ENCODE results near the gene ASCL4. TPM values are rescaled to one million over a fixed set of nuclear protein-coding genes. Genes with fewer than 3 reads are reported as not detected.

Gene ASCL4
- total and polyA plus RNA-seq, 2 donors (not counting 1 experiment from before 2014, with no cell fraction given) = not detected

- Histone ChIP-seq H3K4me2 (ENCODE audit: extremely low read depth, insufficient read depth, low read length) (no peak overlapping the region), H3K9me3 (ENCODE audit: control insufficient read depth, insufficient read depth, low read depth, low read length) (no peaks in the 10 kb centered on the region), H3K36me3 (ENCODE audit: control insufficient read depth, insufficient read depth, low read length) (no peaks in the 10 kb centered on the region), H4K20me1 (ENCODE audit: control insufficient read depth, extremely low read depth, insufficient read depth, low read length) (no peaks in the 10 kb centered on the region), H3K4me1 (ENCODE audit: control insufficient read depth, extremely low read depth, insufficient read depth, low read length) (no peaks in the 10 kb centered on the region), H2AFZ (ENCODE audit: low read length) (no peak overlapping the region), H3K4me3 (replicated peaks in 1 of 4; ENCODE audit: control extremely low read depth in 1 of 4, insufficient read depth in 1 of 4, low read depth in 3 of 4, low read length in 4 of 4) (no peak overlapping the region), H3K27me3 (ENCODE audit: control insufficient read depth, insufficient read depth, low read length) (no peaks in the 10 kb centered on the region), H3K79me2 (ENCODE audit: control insufficient read depth, insufficient read depth, low read length) (no peaks in the 10 kb centered on the region), H3K27ac (ENCODE audit: insufficient read depth, low read length) (no peak overlapping the region), H3K9ac (ENCODE audit: insufficient read depth, low read length) (no peak overlapping the region)
- TF ChIP-seq CTCF (conservative IDR thresholded peaks at IDR 0.05 in 1 of 2, IDR thresholded peaks at IDR 0.05 in 1 of 2; ENCODE audit: low read depth in 1 of 2, low read length in 2 of 2) (no peak), EZH2 (IDR thresholded peaks at IDR 0.05; ENCODE audit: low read length, missing control alignments) (no peak)
- DNase-seq (ENCODE audit: low read depth in 2 of 2) = no peak
Observed at GRCh38 chr12:107783406-107784376, 9.2 kb downstream of the ASCL4 start.

GRCh38 chr12:107788281-107788680 is 13.8 kb downstream of the ASCL4 start:
- no peaks in the 10 kb centered on the region for H4K20me1 ChIP-seq (ENCODE audit: control insufficient read depth, extremely low read depth, insufficient read depth, low read length)
- no peaks in the 10 kb centered on the region for H3K4me1 ChIP-seq (ENCODE audit: control insufficient read depth, extremely low read depth, insufficient read depth, low read length)
- H3K9ac ChIP-seq (ENCODE audit: insufficient read depth, low read length) = no peak overlapping the region
- H3K79me2 ChIP-seq (ENCODE audit: control insufficient read depth, insufficient read depth, low read length) = no peaks in the 10 kb centered on the region
- no peaks in the 10 kb centered on the region for H3K36me3 ChIP-seq (ENCODE audit: control insufficient read depth, insufficient read depth, low read length)
- no peak for DNase-seq (ENCODE audit: low read depth in 2 of 2)
- TF ChIP-seq EZH2 (IDR thresholded peaks at IDR 0.05; ENCODE audit: low read length, missing control alignments) (no peak), CTCF (conservative IDR thresholded peaks at IDR 0.05 in 1 of 2, IDR thresholded peaks at IDR 0.05 in 1 of 2; ENCODE audit: low read depth in 1 of 2, low read length in 2 of 2) (no peak)
- no peak overlapping the region for H2AFZ ChIP-seq (ENCODE audit: low read length)
- H3K27ac ChIP-seq (ENCODE audit: insufficient read depth, low read length) = no peak overlapping the region
- H3K4me3 ChIP-seq (replicated peaks in 1 of 4; ENCODE audit: control extremely low read depth in 1 of 4, insufficient read depth in 1 of 4, low read depth in 3 of 4, low read length in 4 of 4) = no peak overlapping the region
- no peak overlapping the region for H3K4me2 ChIP-seq (ENCODE audit: extremely low read depth, insufficient read depth, low read length)
- H3K9me3 ChIP-seq (ENCODE audit: control insufficient read depth, insufficient read depth, low read depth, low read length) = no peaks in the 10 kb centered on the region
- H3K27me3 ChIP-seq (ENCODE audit: control insufficient read depth, insufficient read depth, low read length) = no peaks in the 10 kb centered on the region

- Histone ChIP-seq H3K36me3 (ENCODE audit: control insufficient read depth, insufficient read depth, low read length) (no peaks in the 10 kb centered on the region), H4K20me1 (ENCODE audit: control insufficient read depth, extremely low read depth, insufficient read depth, low read length) (no peaks in the 10 kb centered on the region), H3K79me2 (ENCODE audit: control insufficient read depth, insufficient read depth, low read length) (no peaks in the 10 kb centered on the region), H3K4me3 (replicated peaks in 1 of 4; ENCODE audit: control extremely low read depth in 1 of 4, insufficient read depth in 1 of 4, low read depth in 3 of 4, low read length in 4 of 4) (no peak overlapping the region), H3K9me3 (ENCODE audit: control insufficient read depth, insufficient read depth, low read depth, low read length) (no peaks in the 10 kb centered on the region), H3K4me1 (ENCODE audit: control insufficient read depth, extremely low read depth, insufficient read depth, low read length) (no peaks in the 10 kb centered on the region), H3K27me3 (ENCODE audit: control insufficient read depth, insufficient read depth, low read length) (no peaks in the 10 kb centered on the region), H3K9ac (ENCODE audit: insufficient read depth, low read length) (no peak overlapping the region), H2AFZ (ENCODE audit: low read length) (no peak overlapping the region), H3K4me2 (ENCODE audit: extremely low read depth, insufficient read depth, low read length) (no peak overlapping the region), H3K27ac (ENCODE audit: insufficient read depth, low read length) (no peak overlapping the region)
- TF ChIP-seq EZH2 (IDR thresholded peaks at IDR 0.05; ENCODE audit: low read length, missing control alignments) (no peak), CTCF (conservative IDR thresholded peaks at IDR 0.05 in 1 of 2, IDR thresholded peaks at IDR 0.05 in 1 of 2; ENCODE audit: low read depth in 1 of 2, low read length in 2 of 2) (no peak)
- DNase-seq (ENCODE audit: low read depth in 2 of 2) = no peak
Observed at GRCh38 chr12:107788690-107789458, 14.4 kb downstream of the ASCL4 start.
